Naive B cell (primary cell): ENCODE measurements around the gene FAM50A. TPM values are rescaled to one million over a fixed set of nuclear protein-coding genes. Genes with fewer than 3 reads are reported as not detected.
A peak's percentile ranks its signal among the peaks of the same experiment; 100 is the strongest.

Experiments used
- ATAC-seq, 2 donors: fragments of 150-1000 bp; cut with Tn5 transposase; 2 replicates each; pipeline ENCODE4 v1.10.0; 2021; ENCODE audit warnings: low read depth in 2 of 2, mild to moderate bottlenecking in 2 of 2, moderate library complexity in 2 of 2
- DNase-seq: peaks from one replicate; pipeline ENCODE4 v3.0.0; 2022
- H3K27ac Mint-ChIP-seq, 6 donors: one replicate each; pipeline ENCODE4 v1.8.0; 2020 to 2022; ENCODE audit warnings: mild to moderate bottlenecking in 6 of 6, mixed read lengths in 6 of 6, moderate library complexity in 5 of 6, inconsistent platforms in 2 of 6
- H3K27me3 Mint-ChIP-seq, 3 donors: one replicate each; pipeline ENCODE4 v1.8.0; 2021 to 2022; ENCODE audit warnings: mixed read lengths in 3 of 3, mild to moderate bottlenecking in 1 of 3
- H3K36me3 Mint-ChIP-seq, 2 donors: one replicate each; pipeline ENCODE4 v1.8.0; 2020 to 2022; ENCODE audit warnings: mixed read lengths in 2 of 2, inconsistent platforms in 1 of 2, mild to moderate bottlenecking in 1 of 2
- H3K4me1 Mint-ChIP-seq, 3 donors: one replicate each; pipeline ENCODE4 v1.8.0; 2020 to 2022; ENCODE audit warnings: mixed read lengths in 3 of 3, inconsistent platforms in 1 of 3, mild to moderate bottlenecking in 1 of 3, moderate library complexity in 1 of 3
- H3K4me3 Mint-ChIP-seq, 8 donors: one replicate each; pipeline ENCODE4 v1.8.0; 2020 to 2022; ENCODE audit warnings: mild to moderate bottlenecking in 8 of 8, mixed read lengths in 8 of 8, moderate library complexity in 8 of 8, inconsistent platforms in 2 of 8
- H3K9me3 Mint-ChIP-seq, 7 donors: one replicate each; pipeline ENCODE4 v1.8.0; 2020 to 2022; ENCODE audit warnings: mixed read lengths in 7 of 7, mild to moderate bottlenecking in 5 of 7, inconsistent platforms in 2 of 7, moderate library complexity in 1 of 7
- polyA plus RNA-seq, 6 donors: library from polyadenylated mRNA; unstranded; fragments of 300-500 nt; fragmentation: Illumina TruSeq; gene quantifications; one replicate each; pipeline ENCODE4 v1.2.3, GENCODE V29; 2021; ENCODE audit warnings: low read depth in 6 of 6

The FAM50A gene
- polyA plus RNA-seq, 6 donors from 2014 or later, result 23.8 to 35.2 (median 28.2) TPM

DNA sequence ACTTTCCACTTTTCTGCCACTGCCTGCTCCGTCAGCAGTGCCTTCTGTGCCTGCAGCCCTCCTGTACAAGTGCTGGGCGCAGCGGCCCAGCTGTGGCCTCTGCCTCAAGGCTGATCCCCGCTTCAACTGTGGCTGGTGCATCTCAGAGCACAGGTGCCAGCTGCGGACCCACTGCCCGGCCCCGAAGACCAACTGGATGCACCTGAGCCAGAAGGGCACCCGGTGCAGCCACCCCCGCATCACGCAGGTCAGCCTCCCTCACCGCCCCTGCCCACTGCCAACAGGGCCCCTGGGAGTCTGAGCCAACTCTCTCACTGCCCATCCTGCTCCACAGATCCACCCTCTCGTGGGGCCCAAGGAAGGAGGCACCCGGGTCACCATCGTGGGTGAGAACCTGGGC is 21.7 kb downstream of the FAM50A start:
- Mint-ChIP-seq H3K27ac (peak overlapping the region in 1 of 6 donors; percentile 69), H3K27me3 (no peaks in the 10 kb centered on the region), H3K9me3 (peaks cover 0 to 2% (median 0%) of the 10 kb centered on the region in 7 donors), H3K4me1 (peaks cover 0 to 6% (median 6%) of the 10 kb centered on the region in 3 donors), H3K36me3 (no peaks in the 10 kb centered on the region), H3K4me3 (no peak overlapping the region)
- no peak for ATAC-seq
- no peak for DNase-seq

- Mint-ChIP-seq H3K36me3 (no peaks in the 10 kb centered on the region), H3K9me3 (peaks cover 0 to 2% (median 0%) of the 10 kb centered on the region in 7 donors), H3K27me3 (no peaks in the 10 kb centered on the region), H3K4me3 (no peak overlapping the region), H3K4me1 (peaks cover 0 to 6% (median 6%) of the 10 kb centered on the region in 3 donors), H3K27ac (no peak overlapping the region)
- no peak for DNase-seq
- ATAC-seq, result no peak
Measured at GRCh38 chrX:154466036-154466435, 22.1 kb downstream of the FAM50A start.

DNA sequence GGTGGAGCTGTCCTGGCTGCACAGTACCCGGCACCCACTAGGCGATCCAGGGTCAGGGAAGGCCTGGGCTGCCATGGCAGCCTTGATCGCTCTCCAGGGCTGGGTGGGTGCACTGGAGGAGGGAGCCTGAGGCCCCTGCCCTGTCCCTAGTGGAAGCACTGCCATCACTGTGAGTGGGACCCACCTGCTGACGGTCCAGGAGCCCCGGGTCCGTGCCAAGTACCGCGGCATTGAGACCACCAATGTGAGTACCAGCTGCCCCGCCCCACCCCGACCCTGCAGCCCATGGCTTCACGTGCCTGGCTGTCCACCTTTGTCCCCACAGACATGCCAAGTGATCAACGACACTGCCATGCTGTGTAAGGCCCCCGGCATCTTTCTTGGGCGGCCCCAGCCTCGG is 23.0 kb downstream of the FAM50A start:
- Mint-ChIP-seq H3K9me3 (peaks cover 0 to 2% (median 0%) of the 10 kb centered on the region in 7 donors), H3K36me3 (no peaks in the 10 kb centered on the region)

GRCh38 chrX:154467556-154467955 is 23.6 kb downstream of the FAM50A start:
- Mint-ChIP-seq H3K27ac (no peak overlapping the region), H3K4me3 (no peak overlapping the region), H3K27me3 (no peaks in the 10 kb centered on the region), H3K36me3 (no peaks in the 10 kb centered on the region), H3K9me3 (peaks cover 0 to 2% (median 0%) of the 10 kb centered on the region in 7 donors), H3K4me1 (no peaks in the 10 kb centered on the region)
- no peak for DNase-seq
- ATAC-seq, result no peak

More for the DNA sequence above, 23.0 kb downstream of the FAM50A start:
- H3K4me1 Mint-ChIP-seq, result peaks cover 0 to under 1% (median under 1%) of the 10 kb centered on the region in 3 donors
- no peaks in the 10 kb centered on the region for H3K27me3 Mint-ChIP-seq
- no peak for ATAC-seq
- no peak for DNase-seq
- no peak overlapping the region for H3K27ac Mint-ChIP-seq
- no peak overlapping the region for H3K4me3 Mint-ChIP-seq

DNA sequence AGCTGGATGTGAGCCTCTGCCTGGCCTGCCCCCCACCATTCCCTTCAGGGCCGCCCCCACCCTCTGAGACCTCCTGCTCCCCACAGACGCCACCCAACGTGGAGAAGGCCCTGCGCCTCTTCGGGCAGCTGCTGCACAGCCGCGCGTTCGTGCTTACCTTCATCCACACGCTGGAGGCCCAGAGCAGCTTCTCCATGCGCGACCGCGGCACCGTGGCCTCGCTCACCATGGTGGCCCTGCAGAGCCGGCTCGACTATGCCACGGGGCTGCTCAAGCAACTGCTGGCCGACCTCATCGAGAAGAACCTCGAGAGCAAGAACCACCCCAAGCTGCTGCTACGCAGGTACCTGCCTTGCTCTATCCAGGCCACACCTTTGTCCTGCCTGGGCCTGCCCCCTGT is 24.3 kb downstream of the FAM50A start:
- Mint-ChIP-seq H3K9me3 (no peaks in the 10 kb centered on the region), H3K36me3 (no peaks in the 10 kb centered on the region), H3K4me1 (no peaks in the 10 kb centered on the region), H3K27ac (no peak overlapping the region), H3K27me3 (no peaks in the 10 kb centered on the region), H3K4me3 (no peak overlapping the region)
- no peak for ATAC-seq
- DNase-seq, result no peak

DNA sequence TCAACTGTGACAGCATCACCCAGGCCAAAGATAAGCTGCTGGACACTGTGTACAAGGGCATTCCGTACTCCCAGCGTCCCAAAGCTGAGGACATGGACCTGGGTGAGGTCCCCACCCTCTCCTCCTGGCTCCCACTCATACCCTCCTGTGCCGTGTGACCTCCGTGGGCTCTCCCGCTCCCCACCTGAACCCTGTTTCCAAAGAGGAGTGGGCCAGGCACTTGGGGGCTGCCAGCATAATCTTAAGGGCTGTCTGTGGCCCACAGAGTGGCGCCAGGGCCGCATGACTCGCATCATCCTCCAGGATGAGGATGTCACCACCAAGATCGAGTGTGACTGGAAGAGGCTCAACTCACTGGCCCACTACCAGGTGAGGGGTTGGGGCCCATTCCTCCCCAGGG is 25.2 kb downstream of the FAM50A start:
- H3K36me3 Mint-ChIP-seq, result no peaks in the 10 kb centered on the region
- H3K9me3 Mint-ChIP-seq, result no peaks in the 10 kb centered on the region
- no peak overlapping the region for H3K27ac Mint-ChIP-seq
- no peak overlapping the region for H3K4me3 Mint-ChIP-seq
- DNase-seq, result no peak
- H3K4me1 Mint-ChIP-seq, result peaks cover 0 to 2% (median 0%) of the 10 kb centered on the region in 3 donors
- H3K27me3 Mint-ChIP-seq, result no peaks in the 10 kb centered on the region
- no peak for ATAC-seq

DNA sequence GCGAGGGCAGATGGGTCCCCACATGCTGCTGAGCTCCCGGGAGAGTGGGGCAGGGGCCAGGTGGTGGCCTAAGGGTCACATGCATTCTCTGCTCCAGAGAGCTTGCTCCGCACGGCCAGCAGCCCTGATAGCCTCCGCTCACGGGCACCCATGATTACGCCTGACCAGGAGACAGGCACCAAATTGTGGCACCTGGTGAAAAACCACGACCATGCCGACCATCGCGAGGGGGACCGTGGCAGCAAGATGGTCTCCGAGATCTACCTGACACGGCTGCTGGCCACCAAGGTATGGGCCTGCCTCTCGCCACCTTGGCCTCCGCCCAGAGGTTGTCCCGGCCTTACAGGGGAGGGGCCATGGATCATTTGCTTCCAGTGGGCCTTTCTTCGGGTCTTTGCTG is 25.9 kb downstream of the FAM50A start:
- Mint-ChIP-seq H3K9me3 (no peaks in the 10 kb centered on the region), H3K36me3 (no peaks in the 10 kb centered on the region), H3K4me1 (peaks cover 0 to 2% (median 0%) of the 10 kb centered on the region in 3 donors), H3K27me3 (no peaks in the 10 kb centered on the region), H3K27ac (no peak overlapping the region), H3K4me3 (no peak overlapping the region)
- ATAC-seq (no peak), DNase-seq (no peak)

DNA sequence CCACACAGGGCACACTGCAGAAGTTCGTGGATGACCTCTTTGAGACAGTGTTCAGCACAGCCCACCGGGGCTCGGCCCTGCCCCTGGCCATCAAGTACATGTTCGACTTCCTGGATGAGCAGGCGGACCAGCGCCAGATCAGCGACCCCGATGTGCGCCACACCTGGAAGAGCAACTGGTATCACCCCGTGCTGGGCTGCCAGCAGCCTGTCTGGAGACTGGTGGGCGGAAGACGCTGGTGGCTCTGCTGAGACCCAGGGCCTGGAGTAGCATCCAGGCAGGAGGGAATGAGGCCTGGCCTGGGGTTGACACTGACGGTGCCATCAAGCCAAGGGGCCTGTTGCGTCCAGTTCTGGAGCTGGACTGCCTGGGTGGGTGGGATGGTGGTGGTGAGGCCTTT is 26.5 kb downstream of the FAM50A start:
- H3K27ac Mint-ChIP-seq, result no peak overlapping the region

DNA sequence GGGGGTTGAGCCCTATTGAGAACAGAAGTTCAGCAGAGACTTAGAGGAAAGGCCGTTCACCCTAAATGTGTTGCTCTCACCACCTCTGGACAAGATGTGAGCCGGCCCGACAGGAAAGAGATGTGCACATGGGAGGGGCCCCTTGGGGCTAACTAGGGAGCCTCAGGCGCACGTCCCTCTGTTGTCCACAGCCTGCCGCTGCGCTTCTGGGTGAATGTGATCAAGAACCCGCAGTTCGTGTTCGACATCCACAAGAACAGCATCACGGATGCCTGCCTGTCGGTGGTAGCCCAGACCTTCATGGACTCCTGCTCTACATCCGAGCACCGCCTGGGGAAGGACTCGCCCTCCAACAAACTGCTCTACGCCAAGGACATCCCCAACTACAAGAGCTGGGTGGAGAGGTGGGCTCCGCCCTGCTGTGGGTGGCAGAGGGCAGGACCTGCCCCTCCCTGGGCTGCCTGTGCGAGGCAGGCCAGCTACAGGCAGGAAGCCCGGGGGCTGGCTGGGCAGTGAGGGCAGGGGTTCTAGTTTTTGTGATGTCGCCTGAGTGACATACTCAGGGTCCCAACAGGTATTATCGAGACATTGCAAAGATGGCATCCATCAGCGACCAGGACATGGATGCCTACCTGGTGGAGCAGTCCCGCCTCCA is 27.1 kb downstream of the FAM50A start:
- H3K27me3 Mint-ChIP-seq, result no peaks in the 10 kb centered on the region
- no peaks in the 10 kb centered on the region for H3K9me3 Mint-ChIP-seq
- no peak for DNase-seq
- ATAC-seq, result no peak
- no peak overlapping the region for H3K4me3 Mint-ChIP-seq
- H3K36me3 Mint-ChIP-seq, result no peaks in the 10 kb centered on the region
- peaks cover 0 to 2% (median 0%) of the 10 kb centered on the region in 3 donors for H3K4me1 Mint-ChIP-seq
- no peak overlapping the region for H3K27ac Mint-ChIP-seq

More for the DNA sequence above, 26.5 kb downstream of the FAM50A start:
- peaks cover 0 to 2% (median 0%) of the 10 kb centered on the region in 3 donors for H3K4me1 Mint-ChIP-seq
- no peak for ATAC-seq
- no peak overlapping the region for H3K4me3 Mint-ChIP-seq
- H3K9me3 Mint-ChIP-seq, result no peaks in the 10 kb centered on the region
- H3K27me3 Mint-ChIP-seq, result no peaks in the 10 kb centered on the region
- no peak for DNase-seq
- no peaks in the 10 kb centered on the region for H3K36me3 Mint-ChIP-seq

DNA sequence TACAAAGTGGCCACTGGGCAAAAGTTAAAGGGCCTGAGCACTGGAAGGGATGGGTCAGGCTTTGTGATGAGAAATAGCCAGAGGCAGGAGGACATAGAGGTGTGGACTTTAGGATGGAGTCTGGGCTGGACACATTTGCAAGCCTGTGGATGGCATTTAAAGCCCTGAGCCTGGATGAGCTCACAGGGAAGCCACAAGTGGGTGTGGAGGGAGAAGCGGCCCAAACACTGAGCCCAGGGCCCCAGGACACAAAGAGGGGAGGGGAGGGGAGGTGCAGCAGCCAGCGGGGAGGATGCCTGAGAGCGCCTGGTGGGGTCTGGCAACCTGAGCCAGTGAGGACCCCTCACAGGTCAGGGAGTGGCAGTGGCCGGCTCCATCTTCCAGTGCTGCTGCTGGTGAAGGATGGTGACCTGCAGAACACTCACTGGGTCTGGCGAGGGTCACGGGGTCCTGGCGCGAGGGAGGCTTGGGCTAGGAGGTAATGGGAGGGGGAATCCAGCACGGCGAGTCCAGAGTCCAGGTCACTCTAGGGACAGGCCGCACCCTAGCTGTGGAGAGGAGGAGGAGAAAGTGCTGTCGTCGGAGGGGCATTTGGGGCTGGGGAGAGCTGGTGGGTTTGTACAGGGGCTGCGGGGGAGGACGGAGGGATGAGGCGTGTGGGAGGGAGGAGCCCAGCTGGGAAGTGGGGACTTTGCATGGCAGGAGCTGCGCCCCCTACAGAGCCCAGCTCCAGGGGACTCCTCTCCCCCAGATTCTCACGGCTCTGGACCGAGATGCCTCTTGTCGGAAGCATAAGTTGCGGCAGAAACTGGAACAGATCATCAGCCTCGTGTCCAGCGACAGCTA is 28.1 kb downstream of the FAM50A start:
- Mint-ChIP-seq H3K9me3 (no peaks in the 10 kb centered on the region), H3K4me3 (no peak overlapping the region), H3K4me1 (peaks cover 0 to 6% (median 0%) of the 10 kb centered on the region in 3 donors), H3K36me3 (no peaks in the 10 kb centered on the region), H3K27ac (no peak overlapping the region), H3K27me3 (no peaks in the 10 kb centered on the region)
- no peak for DNase-seq
- no peak for ATAC-seq

DNA sequence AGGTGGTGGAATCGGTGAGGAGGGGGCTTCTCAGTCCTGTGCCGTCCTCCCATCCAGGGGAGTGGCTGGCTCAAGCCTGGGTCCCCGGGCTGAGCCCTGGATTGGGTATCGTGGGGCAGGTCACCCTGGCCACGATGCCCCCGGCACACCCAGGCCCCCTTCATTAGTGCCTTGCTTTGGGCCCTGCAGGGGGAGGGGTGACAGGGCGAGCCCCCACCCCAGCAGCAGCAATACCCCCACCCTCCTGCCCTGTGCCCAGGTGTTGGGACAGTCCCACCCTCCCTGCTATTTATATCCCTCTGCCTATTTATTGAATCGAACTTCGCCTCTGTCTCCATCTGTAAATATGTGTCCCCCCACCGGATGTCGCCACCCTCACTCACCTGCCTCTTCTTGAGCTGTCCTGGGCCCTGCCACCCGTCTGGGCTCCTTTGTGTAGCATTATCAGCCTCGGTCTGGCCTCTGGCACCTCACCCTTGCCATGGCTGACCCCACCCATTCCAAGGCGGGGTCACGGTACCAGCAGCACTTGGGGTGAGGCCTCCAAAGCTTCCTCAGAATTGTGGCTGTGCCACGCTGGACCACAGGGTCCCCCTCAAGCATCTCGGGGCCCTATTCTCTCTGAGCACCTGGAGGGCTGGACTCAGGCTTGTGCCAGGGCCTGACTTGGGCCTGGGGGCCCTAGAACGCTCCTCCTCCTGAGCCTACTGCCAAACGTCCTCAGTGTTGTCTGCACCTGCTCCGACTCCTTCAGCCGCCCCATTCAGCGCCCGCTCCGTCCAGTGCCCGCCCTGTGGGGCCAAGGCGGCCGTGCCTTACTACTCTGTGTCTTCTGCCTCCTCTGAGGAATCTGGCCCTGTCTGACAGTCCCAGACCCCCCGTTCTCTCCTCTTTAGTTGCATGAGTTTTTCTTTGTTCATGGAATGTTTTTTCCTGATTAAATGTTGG is 29.0 kb downstream of the FAM50A start:
- Mint-ChIP-seq H3K27me3 (no peaks in the 10 kb centered on the region), H3K9me3 (no peaks in the 10 kb centered on the region), H3K36me3 (no peaks in the 10 kb centered on the region), H3K4me3 (no peak overlapping the region), H3K27ac (peak overlapping the region in 2 of 6 donors; percentile 18 to 93), H3K4me1 (peaks cover 0 to 8% (median 0%) of the 10 kb centered on the region in 3 donors)
- DNase-seq (no peak), ATAC-seq (no peak)

- DNase-seq (no peak), ATAC-seq (no peak)
- Mint-ChIP-seq H3K4me3 (no peak overlapping the region), H3K27me3 (no peaks in the 10 kb centered on the region), H3K27ac (peak overlapping the region in 2 of 6 donors; percentile 22 to 58), H3K36me3 (no peaks in the 10 kb centered on the region), H3K4me1 (peaks cover 0 to 12% (median 4%) of the 10 kb centered on the region in 3 donors), H3K9me3 (peaks cover 0 to 1% (median 0%) of the 10 kb centered on the region in 7 donors)
Measured at GRCh38 chrX:154473683-154474082, 29.7 kb downstream of the FAM50A start.

DNA sequence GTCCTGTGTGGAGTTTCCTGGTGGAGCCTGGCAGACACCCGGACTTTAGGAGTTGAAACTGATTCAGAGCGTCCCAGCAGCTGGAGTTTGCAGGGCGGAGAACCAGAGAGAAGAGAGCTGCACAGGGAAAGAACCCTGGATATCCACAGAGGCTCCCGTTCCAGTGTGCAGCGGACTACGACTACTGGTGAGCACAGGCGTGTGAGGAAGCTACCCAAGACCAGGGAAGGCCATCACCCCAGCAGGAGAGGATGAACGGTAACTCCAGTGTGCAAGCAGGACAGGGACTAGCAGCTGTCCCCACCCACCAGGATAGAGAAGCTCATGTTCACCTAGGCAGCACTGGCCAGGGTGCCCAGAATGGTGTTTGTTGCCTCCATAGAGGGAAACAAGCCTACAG is 32.9 kb downstream of the FAM50A start:
- H3K9me3 Mint-ChIP-seq, result peaks cover 0 to 1% (median 0%) of the 10 kb centered on the region in 7 donors
- H3K4me3 Mint-ChIP-seq, result peak overlapping the region in 1 of 8 donors; percentile 83
- H3K27ac Mint-ChIP-seq, result peak overlapping the region in 2 of 6 donors; percentile 42 to 94
- H3K27me3 Mint-ChIP-seq, result no peaks in the 10 kb centered on the region
- DNase-seq (no peak), ATAC-seq (no peak)
- no peaks in the 10 kb centered on the region for H3K36me3 Mint-ChIP-seq
- H3K4me1 Mint-ChIP-seq, result peaks cover 7 to 19% (median 8%) of the 10 kb centered on the region in 3 donors
